Keratinocyte (primary cell): Measurements from ENCODE around the gene PARN. TPM values are rescaled to one million over a fixed set of nuclear protein-coding genes. Genes with fewer than 3 reads are reported as not detected.

ENCODE experiments used
- DNase-seq: peaks from one replicate; pipeline ENCODE4 v3.0.0-alpha.2; 2011; ENCODE audit warnings: low read depth, missing footprints, low spot score
- FAIRE-seq: peaks from 2 replicates; lab custom pipeline; 2011; peaks lifted over from hg19 to GRCh38; lab: Jason Lieb, UNC
- H2AFZ ChIP-seq: 2 replicates; pipeline ENCODE4 v1.6.0; 2012; ENCODE audit warnings: low read length, control low read depth, inconsistent platforms; ENCODE audit not compliant: control insufficient read depth
- H3K27ac ChIP-seq: 2 replicates; pipeline ENCODE4 v1.5.1; 2011; ENCODE audit warnings: low read length; ENCODE audit not compliant: control insufficient read depth, insufficient read depth
- H3K27me3 ChIP-seq: 3 replicates; pipeline ENCODE4 v1.6.0; 2011; ENCODE audit warnings: low read length; ENCODE audit not compliant: control insufficient read depth, insufficient read depth; ENCODE audit errors: extremely low read depth
- H3K36me3 ChIP-seq, 2 experiments: 2 replicates in 1 of 2; 3 replicates in 1 of 2; pipeline ENCODE4 v1.5.1; 2011; ENCODE audit warnings: low read length in 2 of 2, mild to moderate bottlenecking in 1 of 2; ENCODE audit not compliant: control insufficient read depth in 2 of 2, insufficient read depth in 2 of 2; ENCODE audit errors: extremely low read depth in 1 of 2
- H3K4me1 ChIP-seq: 3 replicates; pipeline ENCODE4 v1.5.1; 2011; ENCODE audit warnings: low read length; ENCODE audit not compliant: control insufficient read depth, insufficient read depth; ENCODE audit errors: extremely low read depth
- H3K4me2 ChIP-seq: 3 replicates; pipeline ENCODE4 v1.6.0; 2011; ENCODE audit warnings: low read depth, low read length; ENCODE audit not compliant: control insufficient read depth, insufficient read depth; ENCODE audit errors: extremely low read depth
- H3K4me3 ChIP-seq, 3 experiments: fragments of 200-600 bp in 1 of 3; sonication (generic) in 1 of 3; 2 replicates in 2 of 3; 3 replicates in 1 of 3; pipeline ENCODE4 v1.5.1; 2011 to 2016; ENCODE audit warnings: low read length in 3 of 3, mild to moderate bottlenecking in 3 of 3, control low read depth in 2 of 3, inconsistent platforms in 1 of 3, low read depth in 1 of 3, mixed read lengths in 1 of 3, mixed run types in 1 of 3, moderate library complexity in 1 of 3; ENCODE audit not compliant: control insufficient read depth in 2 of 3, insufficient read depth in 2 of 3; ENCODE audit errors: extremely low read depth in 1 of 3
- H3K79me2 ChIP-seq: 2 replicates; pipeline ENCODE4 v1.6.0; 2012; ENCODE audit warnings: low read length; ENCODE audit not compliant: control insufficient read depth, insufficient read depth
- H3K9ac ChIP-seq: 3 replicates; pipeline ENCODE4 v1.6.0; 2011; ENCODE audit warnings: low read length; ENCODE audit not compliant: control insufficient read depth, insufficient read depth; ENCODE audit errors: extremely low read depth
- H3K9me1 ChIP-seq: 3 replicates; pipeline ENCODE4 v1.6.0; 2011; ENCODE audit warnings: low read length; ENCODE audit not compliant: control insufficient read depth, insufficient read depth; ENCODE audit errors: extremely low read depth
- H3K9me3 ChIP-seq: 2 replicates; pipeline ENCODE4 v1.5.1; 2012; ENCODE audit warnings: low read depth, low read length; ENCODE audit not compliant: control insufficient read depth
- H4K20me1 ChIP-seq: 3 replicates; pipeline ENCODE4 v1.6.0; 2011; ENCODE audit warnings: low read length; ENCODE audit not compliant: control insufficient read depth, insufficient read depth; ENCODE audit errors: extremely low read depth
- EZH2 ChIP-seq: IDR thresholded peaks from one replicate; pipeline ENCODE4 v1.6.1; 2012; ENCODE audit warnings: inconsistent platforms, mild to moderate bottlenecking, low read length, moderate library complexity
- dilution Hi-C: fragments of 300-500 bp; cut with MboI; formaldehyde crosslinking; loops from one replicate; pipeline ENCODE4 v1.7.0; 2020; ENCODE audit warnings: low sequenced_read_pairs; ENCODE audit not compliant: extremely low pct_ligation_motif_present
- polyA plus RNA-seq, 5 experiments: library from polyadenylated mRNA; depleted of rRNA in 3 of 5; stranded (reverse) in 3 of 5; stranded (forward) in 1 of 5; unstranded in 1 of 5; fragments of >200 nt; gene quantifications; 1 replicate in 1 of 5; 2 replicates in 3 of 5; 3 replicates in 1 of 5; pipeline versions ENCODE4 v1.2.1 to v1.2.3, GENCODE V29; 2011 to 2012; ENCODE audit warnings: missing spikeins in 2 of 5, low read depth in 1 of 5, low replicate concordance in 1 of 5
- TF ChIP-seq, protein P1 (sequence below), 3 experiments: IDR thresholded peaks in 1 of 3; conservative IDR thresholded peaks in 1 of 3; optimal IDR thresholded peaks in 1 of 3; 2 replicates in 2 of 3; 3 replicates in 1 of 3; pipeline versions ENCODE3 to v1.5.1; 2011; ENCODE audit warnings: low read length in 3 of 3, mild to moderate bottlenecking in 3 of 3, moderate library complexity in 2 of 3, control low read depth in 1 of 3, inconsistent platforms in 1 of 3; ENCODE audit not compliant: insufficient read depth in 2 of 3; ENCODE audit errors: extremely low read depth in 1 of 3

PARN gene
- polyA plus RNA-seq, 1 donor (not counting 4 experiments of a cell fraction or from before 2014, with no cell fraction given): 40.8 TPM

DNA sequence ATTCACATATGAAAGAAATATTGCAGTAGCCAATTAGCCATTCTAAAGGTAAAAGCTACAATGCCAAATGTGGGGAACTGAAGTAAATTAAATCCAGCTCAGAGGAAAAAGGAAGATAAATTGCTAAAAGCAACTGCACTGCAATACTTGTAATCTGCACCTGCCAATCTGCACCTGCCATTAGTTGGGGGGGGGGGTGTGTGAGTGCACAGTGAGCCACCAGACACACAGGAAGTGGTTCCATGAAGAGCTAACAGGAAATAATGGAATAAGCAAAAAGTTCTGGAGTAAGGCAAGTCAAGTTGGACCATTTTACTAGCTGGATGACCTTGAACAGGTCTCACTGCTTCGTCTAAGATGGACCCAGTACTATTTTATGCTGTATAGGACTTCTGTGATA is 191.8 kb downstream of the PARN start:
- H3K4me3 ChIP-seq: no peak overlapping the region
- no peaks in the 10 kb centered on the region for H3K79me2 ChIP-seq
- no peak for FAIRE-seq
- H3K9me1 ChIP-seq: no peaks in the 10 kb centered on the region
- no peak overlapping the region for H2AFZ ChIP-seq
- TF ChIP-seq EZH2: no peak
- TF ChIP-seq, protein P1, sequence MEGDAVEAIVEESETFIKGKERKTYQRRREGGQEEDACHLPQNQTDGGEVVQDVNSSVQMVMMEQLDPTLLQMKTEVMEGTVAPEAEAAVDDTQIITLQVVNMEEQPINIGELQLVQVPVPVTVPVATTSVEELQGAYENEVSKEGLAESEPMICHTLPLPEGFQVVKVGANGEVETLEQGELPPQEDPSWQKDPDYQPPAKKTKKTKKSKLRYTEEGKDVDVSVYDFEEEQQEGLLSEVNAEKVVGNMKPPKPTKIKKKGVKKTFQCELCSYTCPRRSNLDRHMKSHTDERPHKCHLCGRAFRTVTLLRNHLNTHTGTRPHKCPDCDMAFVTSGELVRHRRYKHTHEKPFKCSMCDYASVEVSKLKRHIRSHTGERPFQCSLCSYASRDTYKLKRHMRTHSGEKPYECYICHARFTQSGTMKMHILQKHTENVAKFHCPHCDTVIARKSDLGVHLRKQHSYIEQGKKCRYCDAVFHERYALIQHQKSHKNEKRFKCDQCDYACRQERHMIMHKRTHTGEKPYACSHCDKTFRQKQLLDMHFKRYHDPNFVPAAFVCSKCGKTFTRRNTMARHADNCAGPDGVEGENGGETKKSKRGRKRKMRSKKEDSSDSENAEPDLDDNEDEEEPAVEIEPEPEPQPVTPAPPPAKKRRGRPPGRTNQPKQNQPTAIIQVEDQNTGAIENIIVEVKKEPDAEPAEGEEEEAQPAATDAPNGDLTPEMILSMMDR (optimal IDR thresholded peaks at IDR 0.05 in 1 of 3, IDR thresholded peaks at IDR 0.05 in 1 of 3, conservative IDR thresholded peaks at IDR 0.05 in 1 of 3; ENCODE audit: extremely low read depth in 1 of 3, insufficient read depth in 2 of 3, low read length in 3 of 3): no peak
- H3K9me3 ChIP-seq: no peaks in the 10 kb centered on the region
- no peaks in the 10 kb centered on the region for H3K27me3 ChIP-seq
- no peak overlapping the region for H3K4me2 ChIP-seq
- dilution Hi-C loops: no loop called here
- H3K27ac ChIP-seq: no peak overlapping the region
- DNase-seq: no peak
- H4K20me1 ChIP-seq: no peaks in the 10 kb centered on the region
- no peaks in the 10 kb centered on the region for H3K4me1 ChIP-seq
- H3K9ac ChIP-seq: no peak overlapping the region
- peaks cover 0 to 5% of the 10 kb centered on the region in 2 experiments for H3K36me3 ChIP-seq

DNA sequence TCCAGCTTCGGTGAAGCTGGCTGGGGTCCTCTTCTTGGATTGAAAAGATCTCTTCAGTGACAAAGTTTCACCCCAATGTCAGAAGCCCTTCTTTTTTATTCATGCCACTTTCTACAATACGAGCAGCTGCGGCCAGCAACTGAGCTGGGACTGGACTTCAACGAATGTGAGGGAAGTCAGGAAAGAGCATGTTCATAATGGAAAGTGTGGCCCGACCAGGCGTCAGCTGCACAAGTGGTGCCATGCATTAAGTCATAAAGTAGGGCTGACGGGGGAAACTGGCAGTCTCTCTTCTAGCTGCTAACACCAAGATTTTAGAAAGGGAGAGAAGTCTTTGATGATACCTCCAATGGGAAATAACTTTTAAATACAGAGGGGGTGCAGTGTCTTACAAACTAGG is 192.6 kb downstream of the PARN start:
- TF ChIP-seq EZH2: no peak
- TF ChIP-seq, protein P1 (optimal IDR thresholded peaks at IDR 0.05 in 1 of 3, IDR thresholded peaks at IDR 0.05 in 1 of 3, conservative IDR thresholded peaks at IDR 0.05 in 1 of 3; ENCODE audit: extremely low read depth in 1 of 3, insufficient read depth in 2 of 3, low read length in 3 of 3): no peak
- H2AFZ ChIP-seq: no peak overlapping the region
- FAIRE-seq (no peak), DNase-seq (no peak)
- H3K9me3 ChIP-seq: no peaks in the 10 kb centered on the region
- H4K20me1 ChIP-seq: no peaks in the 10 kb centered on the region
- no peaks in the 10 kb centered on the region for H3K79me2 ChIP-seq
- dilution Hi-C loops: no loop called here
- H3K4me1 ChIP-seq: no peaks in the 10 kb centered on the region
- H3K9me1 ChIP-seq: no peaks in the 10 kb centered on the region
- peaks cover 0 to 5% of the 10 kb centered on the region in 2 experiments for H3K36me3 ChIP-seq
- H3K4me2 ChIP-seq: no peak overlapping the region
- H3K9ac ChIP-seq: no peak overlapping the region
- H3K27me3 ChIP-seq: no peaks in the 10 kb centered on the region
- H3K27ac ChIP-seq: no peak overlapping the region
- H3K4me3 ChIP-seq: no peak overlapping the region
